Measurements from ENCODE around the gene KAT7. TPM values are rescaled to one million over a fixed set of nuclear protein-coding genes. Genes with fewer than 3 reads are reported as not detected.

KAT7 gene
- total RNA-seq, 1 experiment from 2014 or later, result 79.5 TPM

DNA sequence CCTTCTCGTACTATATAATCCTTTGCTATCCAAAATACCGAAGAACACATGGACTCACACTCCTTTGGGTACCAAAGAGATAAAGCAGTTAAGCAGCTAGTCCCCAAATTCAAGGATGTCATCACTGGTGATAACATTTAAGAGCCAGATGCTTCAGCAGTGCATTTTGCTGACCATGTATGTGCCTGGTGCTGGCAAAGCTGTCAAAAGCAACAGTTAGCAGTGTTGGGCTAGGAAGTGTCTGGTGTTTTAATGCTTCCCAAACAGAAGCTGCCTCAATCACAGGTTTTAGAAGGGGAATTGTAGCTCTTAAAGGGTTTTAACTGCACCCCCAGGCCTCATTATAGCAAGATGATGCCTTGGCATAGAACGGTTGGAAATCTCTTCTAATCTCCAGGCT, 29.3 kb upstream of the KAT7 start:
- ATAC-seq, result no peak
- no peaks in the 10 kb centered on the region for H3K79me2 ChIP-seq (ENCODE audit: insufficient read depth, low read length)

DNA sequence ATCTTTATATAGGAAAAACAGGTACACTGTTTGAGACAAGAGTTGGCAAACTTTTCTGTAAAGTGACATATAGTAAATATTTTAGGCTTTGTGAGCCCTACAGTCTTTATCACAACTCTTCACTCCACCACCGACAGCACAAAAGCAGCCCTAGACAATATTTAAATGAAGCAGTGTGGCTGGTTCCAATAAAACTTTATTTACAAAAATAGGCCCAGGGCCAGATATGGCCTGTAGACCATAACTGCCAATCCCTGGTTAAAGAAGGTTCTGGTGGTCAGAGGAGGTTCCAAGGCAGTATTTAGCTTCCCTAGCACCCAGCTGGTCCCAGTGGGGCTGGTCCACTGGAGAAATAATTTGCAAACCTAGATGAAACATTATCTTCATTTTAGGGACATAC, 28.2 kb upstream of the KAT7 start:
- H3K36me3 ChIP-seq (ENCODE audit: control insufficient read depth in 1 of 2, insufficient read depth in 2 of 2, low read length in 2 of 2), result no peaks in the 10 kb centered on the region
- POLR2A ChIA-PET, result no interaction called here
- H3K9me3 ChIP-seq (ENCODE audit: control insufficient read depth in 1 of 2, insufficient read depth in 1 of 2, low read depth in 1 of 2, low read length in 2 of 2), result no peaks in the 10 kb centered on the region
- H4K20me1 ChIP-seq (ENCODE audit: insufficient read depth), result no peaks in the 10 kb centered on the region
- no peaks in the 10 kb centered on the region for H3K79me2 ChIP-seq (ENCODE audit: insufficient read depth, low read length)
- H3K4me2 ChIP-seq (ENCODE audit: low read length), result no peak overlapping the region
- intact Hi-C loops (cut with micrococcal nuclease), result no loop called here
- no TSS peak for BruUV-seq (replicated peaks)
- H3K9me2 ChIP-seq (ENCODE audit: insufficient read depth), result no peaks in the 10 kb centered on the region
- DNase-seq (ENCODE audit: low read depth, low spot score), result no peak
- no peak for ATAC-seq
- H3K9ac ChIP-seq (ENCODE audit: low read length), result no peak overlapping the region
- RAD21 ChIA-PET (ENCODE audit: low non-redundant PET in 1 of 2, low total read pairs in 2 of 2, uncharacterized antibody in 2 of 2, unreplicated experiment in 2 of 2), result no interaction called here
- H3K4me1 ChIP-seq (ENCODE audit: control insufficient read depth in 1 of 2, insufficient read depth in 2 of 2, low read length in 2 of 2), result peaks cover 8 to 12% of the 10 kb centered on the region in 2 experiments
- TF ChIP-seq CEBPB (IDR thresholded peaks at IDR 0.05; ENCODE audit: low read depth), result no peak
- TF ChIP-seq CBX3 (IDR thresholded peaks at IDR 0.05; ENCODE audit: low read depth), result no peak
- H3K27ac ChIP-seq (ENCODE audit: low read depth, low read length), result no peak overlapping the region
- no peak overlapping the region for H2AFZ ChIP-seq (ENCODE audit: low read depth, low read length, poor library complexity, severe bottlenecking)
- H3K4me3 ChIP-seq (replicated peaks in 1 of 2; ENCODE audit: low read depth in 1 of 2, low read length in 2 of 2), result no peak overlapping the region
- CTCF ChIA-PET, result no interaction called here
- H3K27me3 ChIP-seq (ENCODE audit: insufficient read depth, low read length), result no peaks in the 10 kb centered on the region; the same call in 1 of the 2 replicates

More for the DNA sequence above, 29.3 kb upstream of the KAT7 start:
- Histone ChIP-seq H3K27me3 (ENCODE audit: insufficient read depth, low read length) (no peaks in the 10 kb centered on the region; the same call in 1 of the 2 replicates), H3K9me2 (ENCODE audit: insufficient read depth) (no peaks in the 10 kb centered on the region), H3K36me3 (ENCODE audit: control insufficient read depth in 1 of 2, insufficient read depth in 2 of 2, low read length in 2 of 2) (no peaks in the 10 kb centered on the region), H4K20me1 (ENCODE audit: insufficient read depth) (no peaks in the 10 kb centered on the region), H3K4me1 (ENCODE audit: control insufficient read depth in 1 of 2, insufficient read depth in 2 of 2, low read length in 2 of 2) (peaks cover 3 to 6% of the 10 kb centered on the region in 2 experiments; a peak in 2 of 4 replicates), H3K4me2 (ENCODE audit: low read length) (no peak overlapping the region), H3K4me3 (replicated peaks in 1 of 2; ENCODE audit: low read depth in 1 of 2, low read length in 2 of 2) (no peak overlapping the region), H3K27ac (ENCODE audit: low read depth, low read length) (no peak overlapping the region), H3K9me3 (ENCODE audit: control insufficient read depth in 1 of 2, insufficient read depth in 1 of 2, low read depth in 1 of 2, low read length in 2 of 2) (no peaks in the 10 kb centered on the region), H2AFZ (ENCODE audit: low read depth, low read length, poor library complexity, severe bottlenecking) (no peak overlapping the region), H3K9ac (ENCODE audit: low read length) (no peak overlapping the region)
- ChIA-PET POLR2A (no interaction called here), RAD21 (ENCODE audit: low non-redundant PET in 1 of 2, low total read pairs in 2 of 2, uncharacterized antibody in 2 of 2, unreplicated experiment in 2 of 2) (interaction anchor here in 1 of 2 experiments (0.5 kb wide), 1 partner anchor 14 kb away, joined by 4 read pairs; no protein-coding TSS in a partner anchor), CTCF (no interaction called here)
- TF ChIP-seq RAD21 (IDR thresholded peaks at IDR 0.05; ENCODE audit: low read depth), result no peak
- DNase-seq (ENCODE audit: low read depth, low spot score), result no peak
- intact Hi-C loops (cut with micrococcal nuclease), result no loop called here
- no TSS peak for BruUV-seq (replicated peaks)

Measured in HCT116 (cell line).